OCI-LY1 (cell line): ENCODE results near the gene SQSTM1.

ENCODE experiments used
- EZH2 ChIP-seq: fragments of 200-600 bp; sonication (generic), shearing (Covaris generic); IDR thresholded peaks from 2 replicates; pipeline ENCODE4 v1.8.0; 2017; ENCODE audit warnings: borderline replicate concordance, mixed run types, mild to moderate bottlenecking, antibody characterized with exemption, low read length, moderate library complexity, mixed read lengths
- TF ChIP-seq, protein P1 (sequence below): fragments of 200-600 bp; sonication (generic), shearing (Covaris generic); IDR thresholded peaks from 2 replicates; pipeline ENCODE4 v1.5.1; 2017; ENCODE audit warnings: mild to moderate bottlenecking, antibody characterized with exemption, low read length, moderate library complexity, mixed read lengths

DNA sequence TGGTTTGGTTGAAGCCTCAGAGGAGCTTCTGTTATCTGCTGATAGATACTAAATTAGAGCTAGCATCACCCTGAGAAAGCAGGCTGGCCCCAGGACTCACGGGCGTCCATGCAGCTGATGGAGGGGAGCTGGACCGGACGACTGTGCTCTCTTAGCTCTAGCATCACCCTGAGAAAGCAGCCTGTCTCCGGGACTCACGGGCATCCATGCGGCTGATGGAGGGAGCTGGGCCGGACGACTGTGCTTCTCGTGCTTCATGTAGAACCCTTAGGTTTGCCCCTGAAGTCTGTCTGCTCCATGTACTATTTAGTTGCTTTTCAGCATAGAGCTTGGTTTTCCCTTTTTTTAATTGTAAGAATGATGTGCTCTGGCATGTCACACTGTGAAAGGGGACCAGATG, 43.2 kb upstream of the SQSTM1 start:
- TF ChIP-seq, protein P1, sequence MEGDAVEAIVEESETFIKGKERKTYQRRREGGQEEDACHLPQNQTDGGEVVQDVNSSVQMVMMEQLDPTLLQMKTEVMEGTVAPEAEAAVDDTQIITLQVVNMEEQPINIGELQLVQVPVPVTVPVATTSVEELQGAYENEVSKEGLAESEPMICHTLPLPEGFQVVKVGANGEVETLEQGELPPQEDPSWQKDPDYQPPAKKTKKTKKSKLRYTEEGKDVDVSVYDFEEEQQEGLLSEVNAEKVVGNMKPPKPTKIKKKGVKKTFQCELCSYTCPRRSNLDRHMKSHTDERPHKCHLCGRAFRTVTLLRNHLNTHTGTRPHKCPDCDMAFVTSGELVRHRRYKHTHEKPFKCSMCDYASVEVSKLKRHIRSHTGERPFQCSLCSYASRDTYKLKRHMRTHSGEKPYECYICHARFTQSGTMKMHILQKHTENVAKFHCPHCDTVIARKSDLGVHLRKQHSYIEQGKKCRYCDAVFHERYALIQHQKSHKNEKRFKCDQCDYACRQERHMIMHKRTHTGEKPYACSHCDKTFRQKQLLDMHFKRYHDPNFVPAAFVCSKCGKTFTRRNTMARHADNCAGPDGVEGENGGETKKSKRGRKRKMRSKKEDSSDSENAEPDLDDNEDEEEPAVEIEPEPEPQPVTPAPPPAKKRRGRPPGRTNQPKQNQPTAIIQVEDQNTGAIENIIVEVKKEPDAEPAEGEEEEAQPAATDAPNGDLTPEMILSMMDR = no peak
- TF ChIP-seq EZH2 = no peak
